IMR-90 (cell line): ENCODE results near the gene HOXD10. TPM values are rescaled to one million over a fixed set of nuclear protein-coding genes. Genes with fewer than 3 reads are reported as not detected.

Source experiments
- ATAC-seq: fragments of 200-7000 bp; cut with Tn5 transposase; 2 replicates; pipeline ENCODE4 v1.9.1; 2020; ENCODE audit warnings: low read depth, mild to moderate bottlenecking, moderate library complexity
- BruUV-seq: library from RNA; stranded (reverse); fragments of 400-500 nt; replicated peaks from 2 replicates; lab custom pipeline; 2021; lab: Mats Ljungman, UMichigan
- CTCF ChIA-PET: fragments of 300-600 bp; formaldehyde crosslinking; extraction: SDS; loops from one replicate; lab custom pipeline; 2021; ENCODE audit warnings: antibody characterized with exemption; lab: Yijun Ruan, JAX
- POLR2A ChIA-PET: fragments of 300-600 bp; sonication (Branson Sonifier 250); formaldehyde crosslinking; loops from one replicate; lab custom pipeline; 2022; ENCODE audit warnings: antibody characterized with exemption; ENCODE audit not compliant: unreplicated experiment; lab: Charles Lee
- DNase-seq: peaks from one replicate; pipeline ENCODE4 v3.0.0; 2013
- H2AFZ ChIP-seq: replicated peaks from 2 replicates; pipeline ENCODE3; 2013; ENCODE audit warnings: low read length, mild to moderate bottlenecking; ENCODE audit not compliant: poor library complexity
- H2AK5ac ChIP-seq: 2 replicates; pipeline ENCODE4 v1.6.1; 2013; ENCODE audit warnings: low read depth, low read length, inconsistent platforms
- H2AK9ac ChIP-seq: replicated peaks from 2 replicates; pipeline ENCODE3; 2013; ENCODE audit warnings: mild to moderate bottlenecking, low read depth, low read length, moderate library complexity; ENCODE audit not compliant: poor library complexity
- H2BK120ac ChIP-seq: 2 replicates; pipeline ENCODE4 v1.6.1; 2013; ENCODE audit warnings: low read depth, low read length, inconsistent platforms
- H2BK15ac ChIP-seq: 3 replicates; pipeline ENCODE4 v1.6.1; 2013; ENCODE audit warnings: low read depth, low read length, inconsistent platforms
- H2BK20ac ChIP-seq: 2 replicates; pipeline ENCODE4 v1.6.1; 2013; ENCODE audit warnings: low read depth, mild to moderate bottlenecking, inconsistent platforms, low read length, moderate library complexity
- H2BK5ac ChIP-seq: 2 replicates; pipeline ENCODE4 v1.6.1; 2013; ENCODE audit warnings: mild to moderate bottlenecking, low read depth, low read length, inconsistent platforms; ENCODE audit not compliant: poor library complexity, severe bottlenecking
- H3K14ac ChIP-seq: replicated peaks from 2 replicates; pipeline ENCODE4 v1.6.1; 2013; ENCODE audit warnings: low read depth, low read length, inconsistent platforms
- H3K18ac ChIP-seq: 2 replicates; pipeline ENCODE4 v1.6.1; 2013; ENCODE audit warnings: low read depth, low read length, control low read depth
- H3K23ac ChIP-seq: 2 replicates; pipeline ENCODE4 v1.6.1; 2013; ENCODE audit warnings: low read depth, low read length, inconsistent platforms
- H3K27ac ChIP-seq: 2 replicates; pipeline ENCODE4 v1.5.1; 2013; ENCODE audit warnings: mild to moderate bottlenecking, control low read depth, low read length; ENCODE audit not compliant: insufficient read depth
- H3K27me3 ChIP-seq: 2 replicates; pipeline ENCODE4 v1.6.1; 2013; ENCODE audit warnings: low read length; ENCODE audit not compliant: control insufficient read depth, insufficient read depth
- H3K36me3 ChIP-seq: 2 replicates; pipeline ENCODE4 v1.6.1; 2013; ENCODE audit warnings: low read length, mixed read lengths; ENCODE audit not compliant: control insufficient read depth, insufficient read depth
- H3K4ac ChIP-seq: 2 replicates; pipeline ENCODE4 v1.6.1; 2013; ENCODE audit warnings: low read depth, low read length, inconsistent platforms
- H3K4me1 ChIP-seq: 2 replicates; pipeline ENCODE4 v1.6.1; 2013; ENCODE audit warnings: low read length, mixed read lengths; ENCODE audit not compliant: control insufficient read depth, insufficient read depth
- H3K4me2 ChIP-seq: 2 replicates; pipeline ENCODE4 v1.6.1; 2013; ENCODE audit warnings: low read depth, mild to moderate bottlenecking, control low read depth, low read length, moderate library complexity
- H3K4me3 ChIP-seq: 2 replicates; pipeline ENCODE4 v1.5.1; 2013; ENCODE audit warnings: low read depth, mild to moderate bottlenecking, control low read depth, low read length, moderate library complexity; ENCODE audit not compliant: insufficient read depth
- H3K56ac ChIP-seq: 2 replicates; pipeline ENCODE4 v1.6.1; 2013; ENCODE audit warnings: low read length, inconsistent platforms; ENCODE audit not compliant: insufficient read depth; ENCODE audit errors: extremely low read depth
- H3K79me1 ChIP-seq, 2 experiments: 2 replicates each; pipeline ENCODE4 v1.6.1; 2013; ENCODE audit warnings: low read length in 2 of 2, inconsistent platforms in 1 of 2, low read depth in 1 of 2
- H3K9ac ChIP-seq: 2 replicates; pipeline ENCODE4 v1.6.1; 2013; ENCODE audit warnings: low read depth, low read length, control low read depth
- H3K9me1 ChIP-seq: 2 replicates; pipeline ENCODE4 v1.6.1; 2013; ENCODE audit warnings: low read length, inconsistent platforms; ENCODE audit not compliant: insufficient read depth
- H3K9me3 ChIP-seq: 2 replicates; pipeline ENCODE4 v1.6.1; 2013; ENCODE audit warnings: low read length; ENCODE audit not compliant: control insufficient read depth, insufficient read depth
- H4K20me1 ChIP-seq: 2 replicates; pipeline ENCODE4 v1.6.1; 2013; ENCODE audit warnings: low read length, inconsistent platforms; ENCODE audit not compliant: insufficient read depth
- H4K5ac ChIP-seq: 2 replicates; pipeline ENCODE4 v1.6.1; 2013; ENCODE audit warnings: mild to moderate bottlenecking, low read depth, low read length, control low read depth
- H4K8ac ChIP-seq, 2 experiments: 2 replicates each; pipeline ENCODE4 v1.6.1; 2013; ENCODE audit warnings: low read depth in 2 of 2, low read length in 2 of 2, control low read depth in 1 of 2, inconsistent platforms in 1 of 2
- H4K91ac ChIP-seq: 2 replicates; pipeline ENCODE4 v1.6.1; 2013; ENCODE audit warnings: low read depth, low read length, inconsistent platforms; ENCODE audit not compliant: insufficient read depth
- BHLHE40 ChIP-seq: fragments of 150-350 bp; IDR thresholded peaks from 2 replicates; pipeline ENCODE4 v1.6.1; 2016; ENCODE audit warnings: mild to moderate bottlenecking, low read depth, low read length
- CEBPB ChIP-seq: IDR thresholded peaks from 2 replicates; pipeline ENCODE4 v1.6.1; 2012; ENCODE audit warnings: low read depth, low read length, improper control_type of control experiment
- CHD1 ChIP-seq: IDR thresholded peaks from 2 replicates; pipeline ENCODE4 v1.6.1; 2012; ENCODE audit warnings: low read depth, low read length, improper control_type of control experiment
- CTCF ChIP-seq: conservative IDR thresholded peaks from 2 replicates; pipeline ENCODE4 v1.5.1; 2012; ENCODE audit warnings: mild to moderate bottlenecking, low read depth, low read length, improper control_type of control experiment
- ELK1 ChIP-seq: fragments of 150-350 bp; IDR thresholded peaks from 2 replicates; pipeline ENCODE4 v1.6.1; 2016; ENCODE audit warnings: low read depth, mild to moderate bottlenecking, low read length, moderate library complexity, borderline replicate concordance
- FOS ChIP-seq: fragments of 150-350 bp; IDR thresholded peaks from 2 replicates; pipeline ENCODE4 v1.6.1; 2016; ENCODE audit warnings: low read depth, low read length
- MAFK ChIP-seq: IDR thresholded peaks from 2 replicates; pipeline ENCODE4 v1.6.1; 2012; ENCODE audit warnings: low read depth, low read length, improper control_type of control experiment
- MAZ ChIP-seq: IDR thresholded peaks from 2 replicates; pipeline ENCODE4 v1.6.1; 2012; ENCODE audit warnings: low read depth, mild to moderate bottlenecking, low read length, improper control_type of control experiment, moderate library complexity, borderline replicate concordance
- MXI1 ChIP-seq: IDR thresholded peaks from 2 replicates; pipeline ENCODE4 v1.6.1; 2012; ENCODE audit warnings: low read depth, mild to moderate bottlenecking, low read length, moderate library complexity, borderline replicate concordance
- NFE2L2 ChIP-seq: fragments of 150-350 bp; IDR thresholded peaks from 2 replicates; pipeline ENCODE4 v1.6.1; 2016; ENCODE audit warnings: low read depth, mild to moderate bottlenecking, low read length
- POLR2A ChIP-seq: IDR thresholded peaks from 2 replicates; pipeline ENCODE4 v1.6.1; 2012; ENCODE audit warnings: mild to moderate bottlenecking, low read depth, low read length
- RAD21 ChIP-seq: IDR thresholded peaks from 2 replicates; pipeline ENCODE4 v1.6.1; 2012; ENCODE audit warnings: low read length, improper control_type of control experiment
- RCOR1 ChIP-seq: IDR thresholded peaks from 2 replicates; pipeline ENCODE4 v1.6.1; 2012; ENCODE audit warnings: mild to moderate bottlenecking, low read length, improper control_type of control experiment; ENCODE audit not compliant: insufficient replicate concordance
- RFX5 ChIP-seq: IDR thresholded peaks from 2 replicates; pipeline ENCODE4 v1.8.0; 2012; ENCODE audit warnings: low read depth, mild to moderate bottlenecking, low read length, moderate library complexity
- SMC3 ChIP-seq: fragments of 150-350 bp; IDR thresholded peaks from 2 replicates; pipeline ENCODE4 v1.6.1; 2016; ENCODE audit warnings: low read depth, mild to moderate bottlenecking, antibody characterized with exemption, low read length, moderate library complexity
- USF2 ChIP-seq: fragments of 150-350 bp; IDR thresholded peaks from 2 replicates; pipeline ENCODE4 v1.6.1; 2017; ENCODE audit warnings: mild to moderate bottlenecking, antibody characterized with exemption, low read length, low read depth
- WGBS, 2 experiments: methylation state at CpG; one replicate each; pipeline versions ENCODE4 v1.1.5 to v1.1.7; 2013; ENCODE audit warnings: missing lambda C conversion rate in 2 of 2; ENCODE audit not compliant: insufficient read length in 1 of 2; ENCODE audit errors: extremely low coverage in 2 of 2; 5-methylcytosine and 5-hydroxymethylcytosine counted together
- dilution Hi-C: fragments of 300-500 bp; cut with HindIII; formaldehyde crosslinking; loops from one replicate; pipeline ENCODE4 v1.14.3; 2018; ENCODE audit warnings: low sequenced_read_pairs; ENCODE audit not compliant: unreplicated experiment
- in situ Hi-C: fragments of 300-500 bp; cut with MboI; formaldehyde crosslinking; loops from 3 replicates; pipeline ENCODE4 v1.14.3; 2019; ENCODE audit warnings: low sequenced_read_pairs, inconsistent platforms, mixed read lengths
- intact Hi-C: fragments of 100-400 bp; cut with micrococcal nuclease; formaldehyde crosslinking; loops from 2 replicates; pipeline ENCODE4 v1.10.0; 2022
- polyA plus RNA-seq, 3 experiments: library from polyadenylated mRNA; depleted of rRNA; stranded (reverse); fragments of >200 nt; gene quantifications; 2 replicates each; pipeline ENCODE4 v1.2.3, GENCODE V29; 2012; ENCODE audit warnings: low replicate concordance in 1 of 3
- total RNA-seq: library from RNA; depleted of rRNA; stranded (reverse); fragments of >200 nt; gene quantifications from 2 replicates; pipeline ENCODE4 v1.2.3, GENCODE V29; 2012

HOXD10 gene
- total and polyA plus RNA-seq, 2 of the 4 experiments (the other 2 are of a cell fraction): not detected

- H3K9me1 ChIP-seq: no peaks in the 10 kb centered on the region
- no peaks in the 10 kb centered on the region for H3K79me1 ChIP-seq
- H3K4ac ChIP-seq: no peak overlapping the region
- no peak overlapping the region for H2BK20ac ChIP-seq
- H4K20me1 ChIP-seq: no peaks in the 10 kb centered on the region
- H2BK120ac ChIP-seq: no peak overlapping the region
- no peaks in the 10 kb centered on the region for H3K4me1 ChIP-seq
- intact Hi-C loops: no loop called here
- no peak overlapping the region; the same call in 1 of the 2 replicates for H3K4me2 ChIP-seq
- H4K8ac ChIP-seq: no peak overlapping the region
- no CpG with 5 or more reads among the region's 26 CpGs for WGBS, 2 experiments
- no peak overlapping the region for H3K27ac ChIP-seq
- no peak overlapping the region for H2AFZ ChIP-seq
- H3K56ac ChIP-seq: no peak overlapping the region
- no TSS peak for BruUV-seq
- H2AK9ac ChIP-seq: no peak overlapping the region
- dilution Hi-C loops: no loop called here
- H3K23ac ChIP-seq: no peak overlapping the region
- H3K18ac ChIP-seq: no peak overlapping the region
- H3K14ac ChIP-seq: no peak overlapping the region
- no peak overlapping the region for H3K4me3 ChIP-seq
- ChIA-PET CTCF (interaction anchor here (0.9 kb wide), 1 partner anchor 18 kb away, joined by 4 read pairs; no protein-coding TSS in a partner anchor), POLR2A (no interaction called here)
- ATAC-seq (no peak), DNase-seq (no peak)
- H3K9ac ChIP-seq: no peak overlapping the region
- H4K91ac ChIP-seq: no peak overlapping the region
- H4K5ac ChIP-seq: no peak overlapping the region
- no peak overlapping the region for H2BK5ac ChIP-seq
- in situ Hi-C loops: no loop called here
- H3K9me3 ChIP-seq: peaks cover 5% of the 10 kb centered on the region
- TF ChIP-seq RAD21 (no peak), RFX5 (no peak), SMC3 (no peak), CTCF (no peak), POLR2A (no peak), CHD1 (no peak), CEBPB (no peak), NFE2L2 (no peak), ELK1 (no peak), MAZ (no peak), MAFK (no peak), RCOR1 (no peak), FOS (no peak), BHLHE40 (no peak), MXI1 (no peak), USF2 (no peak)
- H2BK15ac ChIP-seq: no peak overlapping the region
- no peaks in the 10 kb centered on the region for H3K36me3 ChIP-seq
- H3K27me3 ChIP-seq: peaks cover 92% of the 10 kb centered on the region
- H2AK5ac ChIP-seq: no peak overlapping the region
Observed at GRCh38 chr2:176109192-176109901, 7.2 kb upstream of the HOXD10 start.
